Epidermal melanocyte (primary cell): ENCODE results near the gene MPZL2.

ENCODE experiments used
- DNase-seq: peaks from one replicate; pipeline ENCODE4 v3.0.0; 2011; ENCODE audit warnings: low spot score; ENCODE audit not compliant: insufficient read length

MPZL2 gene

DNA sequence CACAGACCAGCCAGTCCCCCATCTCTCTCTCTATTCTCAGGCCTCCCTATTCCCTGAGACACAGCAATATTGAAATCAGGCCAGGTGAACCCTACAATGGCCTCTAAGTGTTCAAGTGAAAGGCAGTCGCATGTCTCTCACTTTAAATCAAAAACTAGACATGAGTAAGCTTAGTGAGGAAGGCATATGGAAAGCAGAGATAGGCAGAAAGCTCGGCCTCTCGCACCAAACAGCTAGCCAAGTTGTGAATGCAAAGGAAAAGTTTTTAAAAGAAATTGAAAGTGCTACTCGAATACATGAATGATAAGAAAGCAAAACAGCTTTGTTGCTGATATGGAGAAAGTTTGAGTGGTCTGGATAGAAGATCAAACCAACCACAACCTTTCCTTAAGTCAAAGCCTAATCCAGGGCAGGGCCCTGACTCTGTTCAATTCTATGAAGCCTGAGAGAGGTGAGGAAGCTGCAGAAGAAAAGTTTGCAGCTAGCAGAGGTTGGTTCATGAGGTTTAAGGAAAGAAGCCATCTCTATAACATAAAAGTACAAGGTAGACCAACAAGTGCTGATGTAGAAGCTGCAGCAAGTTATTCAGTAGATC lies 19.8 kb upstream of the MPZL2 start:
- no peak for DNase-seq

DNA sequence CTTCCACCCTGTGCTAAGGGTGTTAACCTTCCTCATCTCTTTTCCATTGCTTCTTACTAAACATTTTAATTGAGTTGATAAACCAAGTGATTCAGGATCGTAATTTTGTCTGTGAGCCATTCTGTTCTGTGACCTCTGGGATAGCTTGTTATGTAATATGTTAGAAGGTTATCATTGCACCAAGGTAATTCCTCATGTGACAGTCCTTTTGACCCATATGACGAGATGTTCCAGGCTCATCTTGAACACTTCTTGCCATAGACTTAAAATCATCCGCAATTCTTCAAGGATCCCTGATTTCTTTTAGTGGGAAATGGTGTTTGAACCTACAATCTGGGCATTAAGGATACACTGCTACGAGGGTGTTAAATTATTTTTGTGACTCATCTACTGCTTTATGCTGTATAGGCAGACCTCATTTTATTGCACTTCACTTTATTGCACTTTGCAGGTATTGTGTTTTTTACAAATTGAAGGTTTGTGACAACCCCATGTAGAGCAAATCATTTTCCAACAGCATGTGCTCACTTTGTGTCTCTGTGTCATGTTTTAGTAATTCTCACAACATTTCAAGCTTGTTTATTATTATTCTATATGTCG lies 19.0 kb upstream of the MPZL2 start:
- no peak for DNase-seq

DNA sequence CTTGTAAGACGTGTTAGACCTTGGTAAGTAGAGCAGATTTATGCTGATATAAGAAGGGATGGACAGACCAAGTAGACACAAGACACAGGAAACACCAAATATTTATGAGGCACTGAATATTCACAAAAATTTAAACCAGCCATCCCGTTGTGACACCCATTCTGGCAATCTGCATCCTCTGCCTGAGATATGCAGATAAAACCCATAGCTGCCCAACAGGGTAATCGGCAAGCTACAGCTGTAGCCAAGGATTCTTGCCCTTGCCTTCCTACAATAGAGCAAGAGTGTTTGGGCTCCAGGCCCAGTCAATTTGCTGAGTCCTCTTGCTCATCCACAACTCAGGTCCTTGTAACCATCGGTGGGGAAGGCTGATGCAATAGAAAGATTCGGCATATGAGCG lies 18.5 kb upstream of the MPZL2 start:
- no peak for DNase-seq

GRCh38 chr11:118281284-118281683 lies 17.2 kb upstream of the MPZL2 start:
- no peak for DNase-seq

- DNase-seq: no peak
Measured at GRCh38 chr11:118277312-118277711, 13.2 kb upstream of the MPZL2 start.

DNA sequence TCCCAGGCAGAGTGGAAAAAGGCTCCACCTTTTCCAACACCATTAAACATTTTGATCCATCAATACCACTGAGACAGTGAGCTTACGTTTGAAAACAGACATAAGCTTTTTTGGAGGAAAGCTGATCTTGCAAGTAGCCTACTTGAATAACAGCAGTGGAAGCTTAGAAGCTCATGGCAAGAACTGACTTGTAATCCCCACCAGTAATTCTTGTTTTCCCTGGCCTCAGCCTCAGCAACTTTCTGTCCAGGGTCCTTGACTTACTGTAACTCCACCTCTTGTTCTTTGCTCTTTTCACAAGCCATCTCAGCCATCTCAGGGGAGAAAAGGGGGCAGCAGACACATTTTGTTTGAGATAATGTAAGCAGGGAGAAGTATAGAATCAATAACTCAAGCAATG lies 12.3 kb upstream of the MPZL2 start:
- no peak for DNase-seq

- no peak for DNase-seq
Measured at GRCh38 chr11:118275176-118275575, 11.1 kb upstream of the MPZL2 start.

DNA sequence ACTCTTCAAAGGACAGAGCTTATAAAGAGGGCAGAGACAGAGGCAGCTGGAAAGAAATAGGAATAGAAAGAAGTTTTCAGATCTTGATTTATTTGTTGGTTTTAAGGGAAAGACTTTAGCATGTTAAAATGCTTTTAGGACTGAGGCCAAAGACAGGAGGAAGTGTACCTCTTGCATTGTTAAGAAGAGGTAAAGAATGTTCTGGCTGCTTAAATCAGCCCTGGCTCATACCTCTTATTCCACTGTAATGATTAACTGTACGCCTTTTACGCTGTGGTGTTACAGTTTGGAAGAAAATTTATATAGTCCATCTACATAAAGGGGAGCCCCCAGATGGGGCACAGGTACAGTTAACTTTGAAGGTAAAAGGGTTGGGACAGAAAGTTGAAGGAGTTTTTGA lies 10.1 kb upstream of the MPZL2 start:
- no peak for DNase-seq

DNA sequence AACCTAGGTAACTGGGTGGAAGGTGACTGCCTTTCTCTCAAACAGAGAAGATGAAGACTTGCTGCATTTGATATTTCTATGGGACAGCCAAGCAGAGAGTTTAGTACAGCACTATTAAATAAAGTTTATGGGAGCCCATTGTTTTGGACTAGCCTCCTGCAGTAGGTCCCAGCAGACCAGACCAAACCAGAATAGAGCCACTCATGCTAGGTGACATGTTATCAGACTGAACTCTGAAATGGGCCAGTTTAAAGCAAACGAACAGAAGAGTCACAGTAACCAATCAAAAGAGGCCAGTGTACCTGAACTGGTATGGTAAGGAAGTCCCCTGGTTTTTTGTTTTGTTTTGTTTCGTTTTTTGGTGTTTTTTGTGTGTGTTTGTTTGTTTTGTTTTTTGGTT lies 7.9 kb upstream of the MPZL2 start:
- DNase-seq: no peak

- no peak for DNase-seq
Measured at GRCh38 chr11:118267486-118267885, 3.4 kb upstream of the MPZL2 start.

- DNase-seq: no peak
Measured at GRCh38 chr11:118265954-118266353, 1.9 kb upstream of the MPZL2 start.

DNA sequence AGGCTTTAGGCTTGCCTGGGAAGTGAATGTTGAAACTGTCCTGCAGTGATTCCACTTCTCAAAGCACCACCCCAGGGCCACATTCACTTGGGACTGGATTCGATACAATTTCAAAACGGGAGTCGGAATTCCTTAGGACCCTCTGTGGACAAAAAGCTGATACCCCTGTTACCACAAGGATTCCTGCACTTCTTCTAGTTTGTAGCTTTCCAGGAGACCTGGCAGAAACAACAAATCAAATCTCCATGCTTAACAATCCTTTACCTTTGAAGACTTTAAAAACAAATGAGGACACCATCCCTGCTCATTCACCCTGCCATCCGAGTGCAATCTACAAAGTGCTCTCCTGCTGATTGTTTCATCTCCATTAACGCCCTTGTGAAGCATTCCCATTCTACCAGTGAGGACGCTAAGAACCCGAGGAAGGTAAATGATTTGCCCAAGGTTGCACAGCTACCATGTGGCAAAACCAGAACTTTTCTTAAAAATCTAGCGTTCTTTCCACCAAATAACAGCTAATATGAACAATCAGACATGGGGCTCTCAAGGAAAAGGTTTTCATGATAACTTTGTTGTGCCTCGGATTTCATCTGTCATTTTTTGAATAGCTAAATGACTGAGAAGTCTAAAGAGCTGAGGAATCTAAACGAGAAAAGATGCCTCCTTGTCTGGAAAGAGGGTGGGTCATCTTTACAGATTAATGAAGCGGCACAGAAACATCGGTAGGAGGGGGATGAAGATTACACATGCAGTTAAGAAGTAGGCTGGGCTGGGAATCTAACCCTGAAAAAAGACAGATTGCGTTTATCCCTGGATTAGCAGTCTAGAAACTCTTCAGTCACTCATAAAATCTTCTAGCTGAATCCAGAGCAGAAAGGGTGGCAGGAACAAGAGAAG lies 720 bp upstream of the MPZL2 start:
- no peak for DNase-seq

GRCh38 chr11:118263112-118263511 lies 985 bp downstream of the MPZL2 start:
- no peak for DNase-seq

DNA sequence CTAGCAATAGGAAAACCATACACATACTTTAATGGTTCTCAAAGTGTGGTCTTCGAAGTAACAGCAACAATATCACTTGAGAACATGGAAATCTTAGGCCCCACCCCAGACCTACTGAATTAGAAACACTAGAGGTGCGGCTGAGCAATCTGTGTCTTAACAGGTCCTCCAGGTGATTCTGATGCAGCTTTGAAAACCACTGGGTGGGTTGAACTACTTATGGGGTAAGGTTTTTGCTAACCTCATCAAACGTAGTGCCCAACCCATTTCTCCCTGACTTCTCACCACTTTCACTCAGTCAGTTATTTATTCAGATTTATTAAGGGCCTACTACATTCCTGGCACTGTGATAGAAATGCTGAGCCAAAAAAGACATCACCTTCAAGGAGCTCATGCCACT lies 3.7 kb downstream of the MPZL2 start:
- DNase-seq: no peak

DNA sequence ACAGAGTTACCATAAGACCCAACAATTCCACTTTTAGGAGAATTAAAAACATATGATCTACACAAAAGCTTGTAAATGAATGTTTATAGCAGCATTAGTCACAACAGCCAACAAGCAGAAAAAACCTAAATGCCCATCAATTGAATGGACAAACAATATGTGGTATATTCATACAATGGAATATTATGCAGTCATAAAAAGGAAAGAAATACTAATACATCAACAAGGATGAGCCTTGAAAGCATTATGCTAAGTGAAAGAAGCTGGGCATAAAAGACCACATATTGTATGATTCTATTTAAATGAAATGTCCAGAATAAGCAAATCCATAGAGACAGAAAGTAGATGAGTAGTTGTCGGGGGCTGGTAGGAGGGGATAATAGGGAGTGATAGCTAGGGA lies 5.0 kb downstream of the MPZL2 start:
- no peak for DNase-seq

DNA sequence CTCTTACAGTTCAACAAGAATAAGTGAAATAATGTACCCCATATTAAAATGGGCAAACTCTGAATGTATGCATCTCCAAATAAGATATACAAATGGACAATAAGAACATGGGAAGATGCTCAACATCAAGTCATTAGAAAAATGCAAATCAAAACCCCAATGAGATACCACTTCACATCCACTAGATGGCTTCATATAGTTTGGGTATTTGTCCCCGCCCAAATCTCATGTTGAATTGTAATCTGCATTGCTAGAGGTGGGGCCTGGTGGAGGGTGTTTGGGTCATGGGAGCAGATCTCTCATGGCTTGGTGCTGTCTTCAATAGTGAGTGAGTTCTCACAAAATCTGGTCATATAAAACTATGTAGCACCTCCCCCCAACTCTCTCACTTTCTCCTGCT lies 5.7 kb downstream of the MPZL2 start:
- DNase-seq: no peak

DNA sequence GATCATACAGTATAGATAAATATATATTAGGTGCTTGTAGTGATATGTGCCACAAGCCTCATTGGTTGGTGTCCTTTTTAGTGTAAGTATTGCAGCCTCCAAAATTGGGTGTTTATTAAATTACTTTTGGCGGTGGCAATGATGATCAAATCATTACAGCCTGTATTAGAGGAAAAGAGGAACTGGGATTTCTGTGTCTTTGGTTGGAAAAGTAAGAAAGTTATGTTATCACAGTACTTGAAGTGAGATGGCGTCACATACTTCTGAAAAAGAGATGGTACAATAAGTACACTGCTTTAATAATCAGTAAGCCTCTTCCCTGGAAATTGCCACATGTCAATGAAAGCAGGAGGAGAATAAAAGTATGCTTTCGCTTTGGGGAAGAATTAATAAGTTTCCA lies 11.4 kb downstream of the MPZL2 start:
- no peak for DNase-seq

DNA sequence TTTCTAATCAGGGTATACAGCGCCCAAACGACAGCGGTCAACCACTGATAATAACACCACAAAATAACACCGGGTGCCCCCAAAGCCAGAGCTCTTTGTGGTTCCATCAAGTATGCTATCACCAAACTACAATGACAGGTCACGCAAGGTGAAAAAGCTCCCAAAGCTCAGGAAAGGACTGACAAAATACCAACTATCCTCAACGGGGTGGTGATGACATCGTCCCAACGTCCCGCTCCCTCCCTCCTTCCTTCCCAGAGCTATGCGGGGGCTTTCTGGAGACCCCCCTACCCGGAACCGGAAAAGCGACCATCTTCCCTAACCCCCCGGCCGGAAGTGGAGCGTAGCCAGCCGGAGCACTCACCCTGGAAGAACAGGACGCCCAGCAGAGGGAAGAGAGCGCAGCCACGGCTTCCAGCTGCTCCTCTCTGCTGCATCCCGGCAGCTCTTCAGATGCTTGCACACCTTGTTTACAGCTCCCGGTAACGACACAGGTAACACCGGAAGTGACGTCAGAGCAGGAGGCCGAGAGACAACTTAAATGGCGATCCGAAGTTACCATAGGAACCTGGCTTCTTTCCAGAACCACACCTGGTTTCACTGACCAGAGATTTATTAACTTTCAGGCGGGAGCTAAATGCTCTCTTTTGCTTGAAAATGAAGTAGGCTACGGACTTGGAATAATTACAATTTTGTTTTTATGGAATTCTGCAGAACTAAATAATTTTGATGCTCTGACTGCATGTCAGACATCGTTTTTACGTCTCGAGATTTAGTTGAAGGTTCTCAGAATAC lies 12.0 kb downstream of the MPZL2 start, which contains the start of gene MPZL3:
Gene MPZL3, minus strand, starts transcription at position 508 of the 795 bp plus-strand sequence. Its CDS starts 71 bp downstream, at position 437.
- peak; percentile 52 for DNase-seq

DNA sequence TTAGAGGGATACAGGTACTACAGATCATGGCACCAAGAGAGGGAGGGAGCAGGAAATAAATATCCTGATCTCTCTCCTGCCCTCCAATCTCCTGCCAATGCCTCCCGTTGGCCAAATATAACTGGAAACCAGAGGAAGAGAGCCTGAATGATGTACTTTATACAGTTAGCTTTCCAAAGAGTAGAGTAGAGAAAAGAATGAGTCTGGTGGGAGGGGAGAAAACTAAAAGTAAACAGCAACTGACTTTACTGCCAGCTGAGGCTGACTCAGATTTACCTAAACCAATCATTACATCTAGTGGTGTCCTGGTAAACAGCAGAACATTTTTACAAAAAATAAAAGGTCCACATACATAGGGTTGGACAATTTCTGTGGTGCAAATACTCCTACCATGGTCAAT lies 17.1 kb downstream of the MPZL2 start:
- DNase-seq: no peak

GRCh38 chr11:118245936-118246562 lies 18.0 kb downstream of the MPZL2 start:
- DNase-seq: no peak
